Prostate gland (tissue), 2 donors: ENCODE measurements around the gene CD37.

Source experiments
- POLR2A ChIP-seq: fragments of 450-650 bp; IDR thresholded peaks from one replicate; pipeline ENCODE4 v1.6.1; 2016; ENCODE audit warnings: antibody characterized with exemption, mild to moderate bottlenecking
- TF ChIP-seq, protein P1 (sequence below), 4 experiments: fragments of 200-600 bp in 2 of 4; fragments of 450-650 bp in 2 of 4; sonication (generic) in 2 of 4; IDR thresholded peaks; 1 replicate in 3 of 4; 2 replicates in 1 of 4; pipeline ENCODE4 v1.5.1; 2016 to 2019; ENCODE audit warnings: antibody characterized with exemption in 4 of 4, mild to moderate bottlenecking in 2 of 4, moderate library complexity in 2 of 4

DNA sequence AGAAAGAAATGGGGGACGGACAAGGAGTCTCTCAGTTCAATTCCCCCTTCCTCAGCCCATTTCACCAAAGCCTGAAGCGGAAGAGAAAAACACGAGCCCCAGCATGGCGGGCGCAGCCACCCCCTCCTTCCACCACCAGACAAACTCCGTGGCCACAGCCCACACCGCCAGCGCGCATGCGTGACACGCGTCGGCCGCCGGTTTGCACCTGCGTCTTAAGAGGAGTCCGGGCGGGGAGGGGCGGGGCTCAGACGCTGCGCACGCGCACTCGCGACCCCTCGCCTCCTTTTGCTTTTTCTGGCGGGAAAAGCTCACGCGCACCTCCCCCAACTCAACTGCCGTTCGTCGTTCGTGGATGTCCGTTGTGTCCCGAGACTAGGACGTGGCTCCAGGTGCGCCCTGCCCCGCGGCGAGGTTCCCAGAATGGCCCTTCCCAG is 52.7 kb downstream of the CD37 start, which contains the start of gene KASH5:
- TF ChIP-seq POLR2A: no peak
- TF ChIP-seq, protein P1, sequence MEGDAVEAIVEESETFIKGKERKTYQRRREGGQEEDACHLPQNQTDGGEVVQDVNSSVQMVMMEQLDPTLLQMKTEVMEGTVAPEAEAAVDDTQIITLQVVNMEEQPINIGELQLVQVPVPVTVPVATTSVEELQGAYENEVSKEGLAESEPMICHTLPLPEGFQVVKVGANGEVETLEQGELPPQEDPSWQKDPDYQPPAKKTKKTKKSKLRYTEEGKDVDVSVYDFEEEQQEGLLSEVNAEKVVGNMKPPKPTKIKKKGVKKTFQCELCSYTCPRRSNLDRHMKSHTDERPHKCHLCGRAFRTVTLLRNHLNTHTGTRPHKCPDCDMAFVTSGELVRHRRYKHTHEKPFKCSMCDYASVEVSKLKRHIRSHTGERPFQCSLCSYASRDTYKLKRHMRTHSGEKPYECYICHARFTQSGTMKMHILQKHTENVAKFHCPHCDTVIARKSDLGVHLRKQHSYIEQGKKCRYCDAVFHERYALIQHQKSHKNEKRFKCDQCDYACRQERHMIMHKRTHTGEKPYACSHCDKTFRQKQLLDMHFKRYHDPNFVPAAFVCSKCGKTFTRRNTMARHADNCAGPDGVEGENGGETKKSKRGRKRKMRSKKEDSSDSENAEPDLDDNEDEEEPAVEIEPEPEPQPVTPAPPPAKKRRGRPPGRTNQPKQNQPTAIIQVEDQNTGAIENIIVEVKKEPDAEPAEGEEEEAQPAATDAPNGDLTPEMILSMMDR (IDR thresholded peaks at IDR 0.05): no peak
